Measurements from ENCODE around the gene ZNF79.

GRCh38 chr9:127390248-127390545 lies 34.0 kb upstream of the ZNF79 start:
- TF ChIP-seq CTCF (IDR thresholded peaks at IDR 0.05; ENCODE audit: insufficient read depth, low read length, poor library complexity, severe bottlenecking) (no peak), EZH2phosphoT487 (conservative IDR thresholded peaks at IDR 0.05; ENCODE audit: low read length) (no peak)
